ENCODE measurements around the gene PGAP6. TPM values are rescaled to one million over a fixed set of nuclear protein-coding genes. Genes with fewer than 3 reads are reported as not detected.

Gene PGAP6
- total RNA-seq, 1 donor, result 52.2 TPM

DNA sequence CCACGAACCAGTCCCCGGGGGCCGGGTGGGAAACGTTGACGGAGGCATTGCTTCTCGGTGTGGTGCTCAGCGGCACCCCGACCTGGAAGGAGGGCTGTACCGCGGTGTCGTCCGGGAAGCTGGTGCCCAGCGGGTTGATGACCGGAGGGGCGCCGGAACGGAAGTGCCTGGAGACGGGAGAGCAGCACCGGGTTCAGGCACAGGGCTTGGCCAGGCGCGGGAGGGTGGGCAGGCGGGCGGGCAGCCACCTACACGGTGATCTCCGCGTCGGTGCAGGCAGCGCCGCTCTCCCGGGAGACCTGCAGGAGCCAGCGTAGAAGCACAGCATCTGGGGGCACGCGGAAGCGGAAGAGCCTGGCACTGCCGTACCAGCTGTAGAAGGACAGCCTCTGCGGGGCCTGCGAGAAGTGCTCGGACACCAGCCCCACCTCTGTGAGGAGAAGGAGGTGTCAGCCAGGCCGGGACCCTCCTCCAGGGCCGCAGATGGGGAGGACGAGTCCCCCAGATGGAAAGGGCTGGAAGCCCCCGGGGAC is 4.3 kb downstream of the PGAP6 start:
- DNase-seq (ENCODE audit: low read depth), result no peak
- TF ChIP-seq, protein P1, sequence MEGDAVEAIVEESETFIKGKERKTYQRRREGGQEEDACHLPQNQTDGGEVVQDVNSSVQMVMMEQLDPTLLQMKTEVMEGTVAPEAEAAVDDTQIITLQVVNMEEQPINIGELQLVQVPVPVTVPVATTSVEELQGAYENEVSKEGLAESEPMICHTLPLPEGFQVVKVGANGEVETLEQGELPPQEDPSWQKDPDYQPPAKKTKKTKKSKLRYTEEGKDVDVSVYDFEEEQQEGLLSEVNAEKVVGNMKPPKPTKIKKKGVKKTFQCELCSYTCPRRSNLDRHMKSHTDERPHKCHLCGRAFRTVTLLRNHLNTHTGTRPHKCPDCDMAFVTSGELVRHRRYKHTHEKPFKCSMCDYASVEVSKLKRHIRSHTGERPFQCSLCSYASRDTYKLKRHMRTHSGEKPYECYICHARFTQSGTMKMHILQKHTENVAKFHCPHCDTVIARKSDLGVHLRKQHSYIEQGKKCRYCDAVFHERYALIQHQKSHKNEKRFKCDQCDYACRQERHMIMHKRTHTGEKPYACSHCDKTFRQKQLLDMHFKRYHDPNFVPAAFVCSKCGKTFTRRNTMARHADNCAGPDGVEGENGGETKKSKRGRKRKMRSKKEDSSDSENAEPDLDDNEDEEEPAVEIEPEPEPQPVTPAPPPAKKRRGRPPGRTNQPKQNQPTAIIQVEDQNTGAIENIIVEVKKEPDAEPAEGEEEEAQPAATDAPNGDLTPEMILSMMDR (IDR thresholded peaks at IDR 0.05; ENCODE audit: insufficient read depth, low read depth, low read length), result no peak
- no peak overlapping the region for H3K4me3 ChIP-seq (ENCODE audit: low read depth, low read length)

- no peak overlapping the region for H3K4me3 ChIP-seq (ENCODE audit: low read depth, low read length)
- TF ChIP-seq, protein P1 (IDR thresholded peaks at IDR 0.05; ENCODE audit: insufficient read depth, low read depth, low read length), result no peak
- no peak for DNase-seq (ENCODE audit: low read depth)
Observed at GRCh38 chr16:376817-377418, 4.9 kb downstream of the PGAP6 start.

- DNase-seq (ENCODE audit: low read depth), result no peak
- H3K4me3 ChIP-seq (ENCODE audit: low read depth, low read length), result no peak overlapping the region
- TF ChIP-seq, protein P1 (IDR thresholded peaks at IDR 0.05; ENCODE audit: insufficient read depth, low read depth, low read length), result no peak
Observed at GRCh38 chr16:375927-376816, 5.6 kb downstream of the PGAP6 start.

DNA sequence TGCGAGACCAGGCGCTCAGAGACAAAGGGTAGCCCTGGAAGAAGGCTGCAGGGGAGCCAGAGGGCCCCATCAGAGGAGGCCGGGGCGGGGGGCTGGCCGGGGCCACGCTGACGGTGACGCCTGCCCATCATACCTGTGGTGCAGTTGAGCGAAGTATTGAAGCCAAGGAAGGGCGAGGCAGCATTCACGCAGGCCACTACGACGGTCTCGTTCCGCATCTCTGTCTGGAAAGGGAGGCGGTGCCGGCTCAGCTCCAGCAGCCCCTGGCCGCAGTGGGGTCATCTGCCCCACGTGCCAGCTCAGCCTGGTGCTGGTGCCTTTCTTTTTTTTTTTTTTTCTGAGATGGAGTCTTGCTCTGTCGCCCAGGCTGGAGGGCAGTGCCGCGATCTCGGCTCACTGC is 6.6 kb downstream of the PGAP6 start:
- TF ChIP-seq, protein P1 (IDR thresholded peaks at IDR 0.05; ENCODE audit: insufficient read depth, low read depth, low read length), result no peak
- DNase-seq (ENCODE audit: low read depth), result no peak
- no peak overlapping the region for H3K4me3 ChIP-seq (ENCODE audit: low read depth, low read length)

DNA sequence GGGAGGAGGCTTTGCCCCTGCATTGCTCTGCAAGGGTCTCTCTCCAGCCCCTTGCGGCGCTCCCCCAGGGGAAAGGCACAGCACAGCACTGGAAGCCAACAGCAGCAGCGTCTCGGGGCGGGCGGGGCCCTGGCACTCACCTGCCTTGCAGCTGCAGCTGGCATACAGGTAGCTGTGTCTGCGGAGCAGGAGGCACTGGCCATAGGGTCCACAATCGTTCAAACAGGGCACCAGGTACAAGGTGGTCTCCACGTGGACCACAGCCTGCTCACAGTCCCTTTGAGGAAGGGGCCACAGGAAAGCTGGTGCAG is 7.2 kb downstream of the PGAP6 start:
- no peak for DNase-seq (ENCODE audit: low read depth)
- TF ChIP-seq, protein P1 (IDR thresholded peaks at IDR 0.05; ENCODE audit: insufficient read depth, low read depth, low read length), result no peak
- H3K4me3 ChIP-seq (ENCODE audit: low read depth, low read length), result no peak overlapping the region

- no peak overlapping the region for H3K4me3 ChIP-seq (ENCODE audit: low read depth, low read length)
- DNase-seq (ENCODE audit: low read depth), result no peak
- TF ChIP-seq, protein P1 (IDR thresholded peaks at IDR 0.05; ENCODE audit: insufficient read depth, low read depth, low read length), result no peak
Observed at GRCh38 chr16:373848-374615, 7.7 kb downstream of the PGAP6 start.
